Adrenal gland (tissue), 5 donors: Measurements from ENCODE around the gene CDCA8.

Source experiments
- POLR2A ChIP-seq, 2 donors: fragments of 450-650 bp; IDR thresholded peaks; one replicate each; pipeline ENCODE4 v1.6.1; 2017; ENCODE audit warnings: antibody characterized with exemption in 2 of 2, mild to moderate bottlenecking in 2 of 2, moderate library complexity in 1 of 2
- TF ChIP-seq, protein P1 (sequence below), 6 experiments: fragments of 450-650 bp in 4 of 6; fragments of 200-600 bp in 2 of 6; sonication (generic) in 1 of 6; IDR thresholded peaks; 1 replicate in 5 of 6; 2 replicates in 1 of 6; pipeline versions ENCODE4 v1.5.1 to v1.8.0; 2016 to 2021; ENCODE audit warnings: antibody characterized with exemption in 6 of 6, mild to moderate bottlenecking in 2 of 6, moderate library complexity in 1 of 6
- donor health status: DM: no; HTN: no; CAD: no.

- no peak for TF ChIP-seq POLR2A (IDR thresholded peaks at IDR 0.05)
- TF ChIP-seq, protein P1, sequence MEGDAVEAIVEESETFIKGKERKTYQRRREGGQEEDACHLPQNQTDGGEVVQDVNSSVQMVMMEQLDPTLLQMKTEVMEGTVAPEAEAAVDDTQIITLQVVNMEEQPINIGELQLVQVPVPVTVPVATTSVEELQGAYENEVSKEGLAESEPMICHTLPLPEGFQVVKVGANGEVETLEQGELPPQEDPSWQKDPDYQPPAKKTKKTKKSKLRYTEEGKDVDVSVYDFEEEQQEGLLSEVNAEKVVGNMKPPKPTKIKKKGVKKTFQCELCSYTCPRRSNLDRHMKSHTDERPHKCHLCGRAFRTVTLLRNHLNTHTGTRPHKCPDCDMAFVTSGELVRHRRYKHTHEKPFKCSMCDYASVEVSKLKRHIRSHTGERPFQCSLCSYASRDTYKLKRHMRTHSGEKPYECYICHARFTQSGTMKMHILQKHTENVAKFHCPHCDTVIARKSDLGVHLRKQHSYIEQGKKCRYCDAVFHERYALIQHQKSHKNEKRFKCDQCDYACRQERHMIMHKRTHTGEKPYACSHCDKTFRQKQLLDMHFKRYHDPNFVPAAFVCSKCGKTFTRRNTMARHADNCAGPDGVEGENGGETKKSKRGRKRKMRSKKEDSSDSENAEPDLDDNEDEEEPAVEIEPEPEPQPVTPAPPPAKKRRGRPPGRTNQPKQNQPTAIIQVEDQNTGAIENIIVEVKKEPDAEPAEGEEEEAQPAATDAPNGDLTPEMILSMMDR (IDR thresholded peaks at IDR 0.05): no peak
Measured at GRCh38 chr1:37685722-37686121, 6.6 kb upstream of the CDCA8 start.
